ENCODE measurements around the gene TMEM132D.

Gene TMEM132D

GRCh38 chr12:129028844-129029243 is 875.0 kb downstream of the TMEM132D start:
- DNase-seq (ENCODE audit: low read depth), result no peak
- H3K4me3 ChIP-seq (ENCODE audit: low read length), result no peak overlapping the region
- no peak for TF ChIP-seq CTCF (conservative IDR thresholded peaks at IDR 0.05; ENCODE audit: low read depth, low read length)

GRCh38 chr12:129025055-129025454 is 878.8 kb downstream of the TMEM132D start:
- H3K4me3 ChIP-seq (ENCODE audit: low read length), result no peak overlapping the region
- DNase-seq (ENCODE audit: low read depth), result no peak
- TF ChIP-seq CTCF (conservative IDR thresholded peaks at IDR 0.05; ENCODE audit: low read depth, low read length), result no peak

Measured in retinal pigment epithelial cell (primary cell).